ENCODE results near the gene SRBD1.
"Not testable (repeated sequence)": the region's sequence is repeated elsewhere in the genome, so short reads cannot be mapped to it uniquely, and the experiment has no call there.

The SRBD1 gene

GRCh38 chr2:45468279-45468678, 142.8 kb downstream of the SRBD1 start:
- DNase-seq (ENCODE audit: low read depth) = no peak

- no peak for DNase-seq (ENCODE audit: low read depth)
These were observed 145.0 kb downstream of the SRBD1 start for GRCh38 chr2:45466053-45466452.

- no peak for DNase-seq (ENCODE audit: low read depth)
These were observed 150.2 kb downstream of the SRBD1 start for GRCh38 chr2:45460825-45461224.

GRCh38 chr2:45459860-45460259, 151.2 kb downstream of the SRBD1 start:
- no peak for DNase-seq (ENCODE audit: low read depth)

GRCh38 chr2:45458909-45459563, 152.0 kb downstream of the SRBD1 start:
- peak; percentile 30 for DNase-seq (ENCODE audit: low read depth)

- DNase-seq (ENCODE audit: low read depth) = no peak
These were observed 153.7 kb downstream of the SRBD1 start for GRCh38 chr2:45457211-45457945.

- peak; percentile 56 for DNase-seq (ENCODE audit: low read depth)
These were observed 158.2 kb downstream of the SRBD1 start for GRCh38 chr2:45452866-45453265.

GRCh38 chr2:45450634-45451033, 160.4 kb downstream of the SRBD1 start:
- no peak for DNase-seq (ENCODE audit: low read depth)

GRCh38 chr2:45448217-45448616, 162.8 kb downstream of the SRBD1 start:
- no peak for DNase-seq (ENCODE audit: low read depth)

- no peak for DNase-seq (ENCODE audit: low read depth)
These were observed 165.1 kb downstream of the SRBD1 start for GRCh38 chr2:45446016-45446415.

- DNase-seq (ENCODE audit: low read depth) = no peak
These were observed 166.0 kb downstream of the SRBD1 start for GRCh38 chr2:45445037-45445436.

GRCh38 chr2:45443012-45443411, 168.1 kb downstream of the SRBD1 start:
- no peak for DNase-seq (ENCODE audit: low read depth)

GRCh38 chr2:45442026-45442425, 169.0 kb downstream of the SRBD1 start:
- no peak for DNase-seq (ENCODE audit: low read depth)

GRCh38 chr2:45441571-45441970, 169.5 kb downstream of the SRBD1 start:
- no peak for DNase-seq (ENCODE audit: low read depth)

- DNase-seq (ENCODE audit: low read depth) = no peak
These were observed 171.0 kb downstream of the SRBD1 start for GRCh38 chr2:45439788-45440773.

GRCh38 chr2:45438872-45439665, 172.0 kb downstream of the SRBD1 start:
- DNase-seq (ENCODE audit: low read depth) = no peak

- no peak for DNase-seq (ENCODE audit: low read depth)
These were observed 174.6 kb downstream of the SRBD1 start for GRCh38 chr2:45436456-45436855.

- peak; percentile 63 for DNase-seq (ENCODE audit: low read depth)
These were observed 175.8 kb downstream of the SRBD1 start for GRCh38 chr2:45435316-45435715.

- DNase-seq (ENCODE audit: low read depth) = no peak
These were observed 177.7 kb downstream of the SRBD1 start for GRCh38 chr2:45433363-45433762.

- DNase-seq (ENCODE audit: low read depth) = no peak
These were observed 178.7 kb downstream of the SRBD1 start for GRCh38 chr2:45432406-45432805.

- DNase-seq (ENCODE audit: low read depth) = not testable (repeated sequence)
These were observed 185.0 kb downstream of the SRBD1 start for GRCh38 chr2:45426025-45426424.

- DNase-seq (ENCODE audit: low read depth) = no peak
These were observed 188.1 kb downstream of the SRBD1 start for GRCh38 chr2:45422921-45423320.

Data from HS-5 (cell line).